Adrenal gland (tissue), 12 donors: ENCODE measurements around the gene TNIP2. TPM values are rescaled to one million over a fixed set of nuclear protein-coding genes. Genes with fewer than 3 reads are reported as not detected.

Source experiments
- DNase-seq, 7 donors: peaks; one replicate each; pipeline ENCODE4 v3.0.0-alpha.2; 2019 to 2020
- H3K27ac ChIP-seq, 5 donors: fragments of 200-600 bp; sonication (generic) in 4 of 5; 1 replicate in 3 of 5; 2 replicates in 2 of 5; pipeline versions ENCODE4 v1.5.1 to v1.8.0; 2016 to 2020; ENCODE audit warnings: mild to moderate bottlenecking in 1 of 5
- H3K27me3 ChIP-seq: fragments of 200-600 bp; 2 replicates; pipeline ENCODE4 v1.8.0; 2021
- H3K36me3 ChIP-seq, 2 donors: fragments of 200-600 bp; replicated peaks in 1 of 2; 1 replicate in 1 of 2; 2 replicates in 1 of 2; pipeline versions ENCODE4 v1.5.1 to v1.8.0; 2018 to 2022
- H3K4me1 ChIP-seq, 2 donors: fragments of 200-600 bp; replicated peaks in 1 of 2; 1 replicate in 1 of 2; 2 replicates in 1 of 2; pipeline versions ENCODE4 v1.5.1 to v1.8.0; 2018 to 2021
- H3K4me3 ChIP-seq, 4 donors: fragments of 200-600 bp; sonication (generic) in 3 of 4; one replicate each; pipeline ENCODE4 v1.5.1; 2016 to 2018
- H3K9me3 ChIP-seq, 3 donors: fragments of 200-600 bp; sonication (generic) in 1 of 3; replicated peaks in 1 of 3; 1 replicate in 2 of 3; 2 replicates in 1 of 3; pipeline versions ENCODE4 v1.5.1 to v1.8.0; 2016 to 2021
- POLR2A ChIP-seq, 2 donors: fragments of 450-650 bp; IDR thresholded peaks; one replicate each; pipeline ENCODE4 v1.6.1; 2017; ENCODE audit warnings: antibody characterized with exemption in 2 of 2, mild to moderate bottlenecking in 2 of 2, moderate library complexity in 1 of 2
- WGBS, 4 donors: extraction: QIAGEN DNeasy Blood & Tissue Kit in 2 of 4; methylation state at CpG; one replicate each; pipeline versions ENCODE4 v1.1.5 to v1.1.7; 2013 to 2017; 5-methylcytosine and 5-hydroxymethylcytosine counted together
- intact Hi-C, 2 donors: fragments of 100-400 bp; cut with DNase I; formaldehyde crosslinking; loops; one replicate each; pipeline versions ENCODE4 v1.14.1 to v1.15.0; 2022 to 2023
- polyA plus RNA-seq, 3 donors: library from polyadenylated mRNA; stranded (reverse); fragments of 200-250 nt in 2 of 3; fragments of 350-450 nt in 1 of 3; fragmentation: Illumina TruSeq in 1 of 3; extraction: RNeasy Lipid Tissue Mini Kit (QIAGEN cat#74804) in 1 of 3; gene quantifications; one replicate each; pipeline ENCODE4 v1.2.3, GENCODE V29; 2013 to 2014
- total RNA-seq, 9 donors: library from RNA; depleted of rRNA in 4 of 9; stranded (reverse); fragments of >200 nt in 4 of 9; fragments of 120-200 nt in 1 of 9; fragmentation: NEBNext Ultra II Directional in 1 of 9; extraction: Animal tissue kit (Norgen Biotek cat#: 25700) in 1 of 9; gene quantifications; one replicate each; pipeline versions ENCODE4 v1.1.0 to v1.2.4, GENCODE V29; 2013 to 2023
- TF ChIP-seq, protein P1 (sequence below), 6 experiments: fragments of 450-650 bp in 4 of 6; fragments of 200-600 bp in 2 of 6; sonication (generic) in 1 of 6; IDR thresholded peaks; 1 replicate in 5 of 6; 2 replicates in 1 of 6; pipeline versions ENCODE4 v1.5.1 to v1.8.0; 2016 to 2021; ENCODE audit warnings: antibody characterized with exemption in 6 of 6, mild to moderate bottlenecking in 2 of 6, moderate library complexity in 1 of 6
- donor health status: healthy with polysubstance abuse.
- donor health status: Bipolar disorder and iron deficiency.
- donor health status: DM: yes; HTN: yes; CAD: no.
- donor health status: DM: no; HTN: no; CAD: no.
- donor health status: DM: no; HTN: no; CAD: no.
- donor health status: DM: yes; HTN: yes; CAD: no.

TNIP2 gene
- total and polyA plus RNA-seq, 12 donors, result 7.8 to 57.7 (median 35.7) TPM

GRCh38 chr4:2715426-2715825, 40.7 kb downstream of the TNIP2 start:
- Histone ChIP-seq H3K36me3 (peaks cover 0 to 24% of the 10 kb centered on the region in 2 donors), H3K4me1 (peaks cover 5 to 18% of the 10 kb centered on the region in 2 donors), H3K9me3 (no peaks in the 10 kb centered on the region), H3K4me3 (no peak overlapping the region), H3K27me3 (no peaks in the 10 kb centered on the region), H3K27ac (peak overlapping the region in 2 of 5 donors; percentile 4 to 48)
- WGBS, 4 donors, result 67 to 79% (median 70%) methylated on average over 1 to 5 of the region's 5 CpGs
- TF ChIP-seq POLR2A (IDR thresholded peaks at IDR 0.05), result no peak
- TF ChIP-seq, protein P1, sequence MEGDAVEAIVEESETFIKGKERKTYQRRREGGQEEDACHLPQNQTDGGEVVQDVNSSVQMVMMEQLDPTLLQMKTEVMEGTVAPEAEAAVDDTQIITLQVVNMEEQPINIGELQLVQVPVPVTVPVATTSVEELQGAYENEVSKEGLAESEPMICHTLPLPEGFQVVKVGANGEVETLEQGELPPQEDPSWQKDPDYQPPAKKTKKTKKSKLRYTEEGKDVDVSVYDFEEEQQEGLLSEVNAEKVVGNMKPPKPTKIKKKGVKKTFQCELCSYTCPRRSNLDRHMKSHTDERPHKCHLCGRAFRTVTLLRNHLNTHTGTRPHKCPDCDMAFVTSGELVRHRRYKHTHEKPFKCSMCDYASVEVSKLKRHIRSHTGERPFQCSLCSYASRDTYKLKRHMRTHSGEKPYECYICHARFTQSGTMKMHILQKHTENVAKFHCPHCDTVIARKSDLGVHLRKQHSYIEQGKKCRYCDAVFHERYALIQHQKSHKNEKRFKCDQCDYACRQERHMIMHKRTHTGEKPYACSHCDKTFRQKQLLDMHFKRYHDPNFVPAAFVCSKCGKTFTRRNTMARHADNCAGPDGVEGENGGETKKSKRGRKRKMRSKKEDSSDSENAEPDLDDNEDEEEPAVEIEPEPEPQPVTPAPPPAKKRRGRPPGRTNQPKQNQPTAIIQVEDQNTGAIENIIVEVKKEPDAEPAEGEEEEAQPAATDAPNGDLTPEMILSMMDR (IDR thresholded peaks at IDR 0.05), result no peak
- DNase-seq, result peak in 1 of 7 donors; percentile 26
- intact Hi-C loops, result no loop called here

- H3K36me3 ChIP-seq, result peaks cover 0 to 19% of the 10 kb centered on the region in 2 donors
- peaks cover 5 to 18% of the 10 kb centered on the region in 2 donors for H3K4me1 ChIP-seq
- no peaks in the 10 kb centered on the region for H3K27me3 ChIP-seq
- no peak for DNase-seq
- WGBS, 4 donors, result 49 to 73% (median 58%) methylated on average over 4 of the region's 4 CpGs
- no peak overlapping the region for H3K4me3 ChIP-seq
- peak overlapping the region in 2 of 5 donors; percentile 48 to 82 for H3K27ac ChIP-seq
- intact Hi-C loops, result no loop called here
- H3K9me3 ChIP-seq, result no peaks in the 10 kb centered on the region
- TF ChIP-seq, protein P1 (IDR thresholded peaks at IDR 0.05), result no peak
Measured at GRCh38 chr4:2714918-2715317, 41.2 kb downstream of the TNIP2 start.

- peak overlapping the region in 3 of 5 donors; percentile 23 to 82 (median 48) for H3K27ac ChIP-seq
- H3K36me3 ChIP-seq, result peaks cover 0 to 16% of the 10 kb centered on the region in 2 donors
- peak in 4 of 7 donors; percentile 24 to 64 (median 42) for DNase-seq
- no peak overlapping the region for H3K4me3 ChIP-seq
- intact Hi-C loops, result no loop called here
- H3K4me1 ChIP-seq, result peaks cover 5 to 18% of the 10 kb centered on the region in 2 donors
- H3K9me3 ChIP-seq, result no peaks in the 10 kb centered on the region
- no peaks in the 10 kb centered on the region for H3K27me3 ChIP-seq
- 46 to 64% (median 57%) methylated on average over 10 of the region's 10 CpGs for WGBS, 4 donors
- no peak for TF ChIP-seq POLR2A (IDR thresholded peaks at IDR 0.05)
- TF ChIP-seq, protein P1 (IDR thresholded peaks at IDR 0.05), result no peak
Measured at GRCh38 chr4:2714061-2714770, 41.9 kb downstream of the TNIP2 start.

GRCh38 chr4:2713337-2713736, 42.8 kb downstream of the TNIP2 start:
- TF ChIP-seq POLR2A (IDR thresholded peaks at IDR 0.05), result no peak
- TF ChIP-seq, protein P1 (IDR thresholded peaks at IDR 0.05), result no peak
- intact Hi-C loops, result no loop called here

More at GRCh38 chr4:2713337-2713736, 42.8 kb downstream of the TNIP2 start:
- Histone ChIP-seq H3K27ac (peak overlapping the region in 3 of 5 donors; percentile 2 to 82 (median 48)), H3K4me1 (peaks cover 5 to 18% of the 10 kb centered on the region in 2 donors), H3K9me3 (no peaks in the 10 kb centered on the region), H3K36me3 (peaks cover 0 to 16% of the 10 kb centered on the region in 2 donors), H3K27me3 (no peaks in the 10 kb centered on the region), H3K4me3 (no peak overlapping the region)
- WGBS, 4 donors, result 87 to 95% (median 93%) methylated on average over 5 of the region's 5 CpGs
- peak in 1 of 7 donors; percentile 13 for DNase-seq
